CD1c-positive myeloid dendritic cell (primary cell): ENCODE measurements around the gene RBM5.

Source experiments
- DNase-seq: peaks from one replicate; pipeline ENCODE4 v3.0.0-alpha.2; 2016; ENCODE audit errors: extremely low spot score

The RBM5 gene

DNA sequence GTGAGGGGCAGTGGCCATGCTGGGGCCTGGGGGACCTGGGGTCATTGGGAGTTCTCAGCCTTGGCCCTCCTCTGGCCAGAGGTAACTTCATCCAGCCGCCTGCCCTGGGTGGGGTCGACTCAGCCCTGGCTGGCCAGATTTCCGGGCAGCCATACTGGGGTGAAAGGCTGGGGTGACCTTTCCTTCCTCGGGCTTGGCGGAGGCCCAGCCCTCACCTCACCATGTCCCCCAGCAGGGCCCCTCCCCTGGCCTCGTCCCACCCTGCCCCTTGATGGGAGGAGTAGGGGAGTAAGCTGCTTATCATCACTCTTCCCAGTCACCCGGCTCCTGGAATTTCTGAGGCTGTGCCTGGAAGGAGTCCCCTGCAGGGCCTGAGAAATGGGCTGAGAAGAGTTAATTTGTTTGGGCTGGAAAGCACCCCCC is 71.9 kb downstream of the RBM5 start:
- DNase-seq, result no peak

DNA sequence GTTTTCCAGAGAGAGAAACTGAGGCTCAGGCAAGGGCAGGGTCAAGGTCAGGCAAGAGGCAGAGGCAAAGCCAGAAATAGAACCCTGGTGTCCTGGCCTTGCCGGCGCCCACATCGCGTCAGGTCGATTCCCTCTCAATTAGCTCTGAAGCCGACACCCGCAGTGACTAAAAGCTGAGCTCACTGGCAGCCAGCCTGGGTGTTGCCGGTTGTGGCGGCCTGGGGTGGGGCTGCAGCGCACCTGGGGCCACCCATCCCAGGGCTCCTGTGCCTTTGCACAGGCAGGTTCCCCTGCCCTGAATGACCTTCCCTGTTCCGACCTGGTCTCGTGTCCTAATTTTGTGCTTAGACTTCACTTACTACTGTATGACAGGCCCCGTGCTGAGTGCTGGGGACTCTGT is 72.6 kb downstream of the RBM5 start:
- no peak for DNase-seq

DNA sequence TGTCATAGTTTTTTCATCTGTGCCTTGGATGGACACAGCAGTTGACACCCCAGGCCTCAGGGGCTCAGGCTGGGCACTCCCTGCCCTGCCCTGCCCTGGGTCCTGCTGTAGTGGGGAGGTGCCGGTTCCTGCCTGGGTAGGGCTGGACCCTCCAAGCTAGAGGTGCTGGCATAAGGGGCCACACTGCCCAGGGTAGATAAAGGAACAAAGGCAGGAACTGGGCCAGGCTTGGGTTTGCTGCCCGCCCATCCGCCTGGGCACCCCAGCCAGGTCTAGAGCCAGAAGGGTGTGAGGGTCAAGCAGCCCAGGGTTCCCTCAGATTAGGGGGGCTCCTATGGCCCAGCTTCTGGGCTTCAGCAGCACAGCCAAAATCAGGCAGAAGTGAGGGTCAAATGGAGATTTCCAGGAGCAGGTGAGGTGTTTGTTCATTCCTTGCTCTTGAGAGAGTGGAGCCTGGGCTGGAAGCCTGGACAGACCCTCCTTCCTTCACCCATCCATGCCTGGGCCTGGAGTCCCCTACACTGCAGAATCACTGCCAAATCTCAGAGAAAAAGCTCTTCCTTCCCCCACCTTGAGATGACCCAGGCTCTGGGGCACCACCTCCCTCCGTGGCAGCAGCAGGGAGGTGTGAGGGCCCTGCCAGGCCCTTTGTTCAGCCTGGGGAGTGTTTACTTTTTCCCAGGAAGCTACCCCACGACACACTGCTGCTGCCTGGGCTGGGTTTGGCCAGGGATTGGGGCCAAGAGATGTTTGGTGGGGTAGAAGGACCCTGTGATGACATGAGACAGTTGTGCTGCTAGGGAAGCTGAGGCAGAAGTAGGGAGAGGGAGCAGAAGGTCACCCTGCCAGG is 73.5 kb downstream of the RBM5 start:
- no peak for DNase-seq

DNA sequence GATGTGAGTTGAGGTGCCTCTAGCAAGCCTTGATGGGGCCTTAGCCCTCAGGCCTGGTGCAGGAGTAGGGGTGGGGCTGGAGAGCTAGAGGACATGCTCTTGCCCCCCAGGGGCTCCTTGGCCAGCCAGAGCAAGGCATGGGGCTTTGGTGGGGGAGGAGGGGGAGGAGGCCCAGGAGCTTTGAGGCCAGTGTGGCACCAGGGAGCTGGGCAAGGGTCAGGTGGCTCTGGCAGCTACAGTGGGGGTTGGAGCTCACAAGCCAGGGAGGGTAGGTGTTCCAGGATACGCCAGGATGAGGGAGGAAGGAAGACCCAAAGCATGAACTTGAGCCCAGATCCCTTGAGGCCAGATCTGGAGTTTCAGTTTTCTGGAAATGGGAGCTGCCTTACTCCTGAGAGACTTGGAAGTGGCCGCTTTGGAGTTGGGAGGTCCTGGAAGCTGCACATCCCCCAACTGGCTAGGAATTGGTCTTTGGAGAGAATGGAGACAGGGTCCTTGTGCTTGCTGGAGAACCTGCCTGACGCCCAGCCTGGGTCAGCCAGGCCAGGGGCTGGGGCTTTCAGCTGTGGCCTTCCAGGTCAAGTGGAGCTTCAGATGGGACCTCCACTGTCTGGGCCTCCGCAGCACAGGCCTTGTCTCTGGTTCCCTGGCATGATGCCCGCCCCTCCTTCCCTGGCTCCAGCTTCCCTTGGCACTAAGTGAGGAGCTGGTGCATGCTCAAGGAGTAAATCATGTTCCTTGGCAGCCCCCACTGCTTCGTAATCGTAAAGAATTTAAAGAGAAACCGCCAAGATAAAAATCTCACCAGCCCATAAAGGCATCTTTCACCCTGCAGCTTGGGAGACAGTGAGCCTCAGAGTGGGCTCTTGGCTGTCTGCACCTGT is 75.1 kb downstream of the RBM5 start:
- DNase-seq, result no peak

DNA sequence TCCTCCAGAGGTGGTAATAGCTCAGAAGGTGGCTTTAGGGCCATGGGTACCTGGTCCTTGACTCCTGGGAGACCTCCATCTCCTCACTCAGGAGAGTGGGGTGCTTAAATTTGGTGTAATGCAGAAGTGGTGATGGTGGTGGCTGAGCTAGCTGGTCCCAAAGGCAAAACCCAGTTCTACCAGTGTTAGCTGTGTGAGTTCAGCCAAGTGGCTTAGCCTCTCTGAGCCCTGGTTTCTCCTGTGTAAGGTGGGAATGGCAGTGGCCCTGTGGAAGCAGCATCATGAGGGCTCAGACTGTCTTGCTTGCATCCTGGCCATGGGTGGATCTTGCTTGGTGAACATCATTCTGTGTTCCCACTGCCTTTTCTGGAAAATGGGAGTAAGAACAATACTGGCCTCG is 75.8 kb downstream of the RBM5 start:
- no peak for DNase-seq

DNA sequence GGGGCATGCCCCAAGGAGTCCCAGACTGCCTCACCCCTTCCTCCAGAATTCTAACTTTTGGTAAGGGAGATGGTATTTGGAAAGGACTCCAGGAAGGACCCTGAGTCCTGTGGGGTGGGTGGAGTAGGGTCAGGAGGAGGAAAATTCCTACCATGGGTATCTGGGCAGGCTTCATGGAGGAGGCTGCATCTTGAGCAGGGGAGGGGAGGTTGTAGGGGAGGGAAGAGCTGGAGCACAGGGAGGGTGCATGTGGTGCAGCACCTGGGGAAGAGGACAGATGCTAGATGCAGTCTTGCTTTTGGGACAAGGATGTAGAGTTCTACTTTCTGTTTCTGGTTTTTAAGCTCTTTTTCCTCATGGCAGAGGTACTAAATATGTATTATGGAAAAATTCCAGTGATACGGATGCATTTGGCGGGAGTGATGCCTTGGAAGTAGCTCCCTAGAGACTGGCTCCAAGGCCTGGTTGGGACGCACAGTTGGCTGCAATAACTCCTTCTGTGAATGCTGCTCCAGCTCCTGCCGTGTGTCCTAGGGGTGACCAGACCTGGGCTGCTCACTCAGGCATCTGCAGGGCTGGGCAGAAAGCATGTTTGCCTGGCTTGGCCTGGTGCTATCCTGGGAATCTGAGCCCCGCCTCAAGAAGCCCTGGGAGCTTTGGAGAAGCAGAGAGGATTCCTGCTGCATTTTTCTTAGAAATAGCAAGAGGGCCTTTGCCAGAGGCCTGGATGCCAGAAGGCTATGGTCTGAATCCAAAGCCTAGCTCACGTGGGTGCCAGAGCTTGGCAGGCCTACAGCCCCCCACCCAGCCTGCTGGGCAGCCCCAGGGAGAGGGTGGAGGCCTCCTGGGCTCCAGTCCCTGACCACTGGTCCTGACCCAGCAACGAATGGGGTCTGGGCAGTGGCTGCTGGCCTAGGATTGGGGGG is 76.5 kb downstream of the RBM5 start:
- DNase-seq, result no peak

DNA sequence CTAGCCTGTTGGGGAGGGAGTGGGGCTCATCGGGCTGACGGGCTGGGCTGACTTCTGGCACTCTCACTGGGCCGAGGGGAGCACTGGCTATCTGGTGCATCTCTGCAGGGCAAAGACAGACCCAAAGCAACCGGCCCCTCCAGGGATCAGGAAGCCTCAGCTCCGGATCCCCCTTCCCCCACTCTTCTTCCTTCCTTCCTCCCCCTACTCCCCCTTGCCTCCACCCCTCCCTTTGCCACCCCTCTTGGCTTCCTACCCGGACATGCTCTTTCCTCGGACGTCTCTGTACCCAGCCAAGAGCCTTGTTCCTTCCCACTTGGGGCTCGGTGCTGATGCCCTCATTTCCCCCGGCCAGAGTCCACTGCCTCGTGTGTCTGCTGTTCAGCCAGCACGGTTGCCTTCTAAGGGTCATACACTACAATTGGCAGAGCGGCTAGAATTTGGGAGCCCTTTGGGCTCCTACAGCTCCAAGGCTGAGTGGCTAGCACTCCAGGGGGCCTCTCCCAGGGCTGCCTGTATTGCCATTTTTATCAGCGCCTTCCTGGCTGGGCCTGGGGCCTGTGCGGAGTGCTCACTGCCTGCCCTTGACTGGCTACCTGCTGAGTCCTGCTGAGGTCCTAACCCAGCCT is 77.3 kb downstream of the RBM5 start:
- DNase-seq, result no peak

DNA sequence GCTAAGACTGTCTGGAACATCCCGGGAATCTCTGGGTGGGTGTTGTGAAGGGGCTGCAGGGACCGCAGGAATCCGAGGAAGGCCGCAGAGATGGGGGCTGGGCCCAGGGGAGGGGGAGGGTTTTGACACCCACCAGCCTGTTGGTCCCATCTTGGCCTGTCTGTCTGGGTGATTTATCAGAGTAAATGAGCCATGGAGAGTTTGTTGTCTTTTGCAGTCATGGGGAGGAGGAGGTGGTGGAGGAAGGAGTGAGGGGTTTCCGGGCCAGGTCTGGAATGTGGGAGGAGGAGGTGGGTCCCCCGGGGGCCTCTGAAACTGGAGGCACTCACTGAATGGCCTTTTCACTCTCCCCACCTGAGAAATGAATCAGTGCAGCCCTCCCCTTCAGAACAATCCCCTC is 77.9 kb downstream of the RBM5 start:
- no peak for DNase-seq

DNA sequence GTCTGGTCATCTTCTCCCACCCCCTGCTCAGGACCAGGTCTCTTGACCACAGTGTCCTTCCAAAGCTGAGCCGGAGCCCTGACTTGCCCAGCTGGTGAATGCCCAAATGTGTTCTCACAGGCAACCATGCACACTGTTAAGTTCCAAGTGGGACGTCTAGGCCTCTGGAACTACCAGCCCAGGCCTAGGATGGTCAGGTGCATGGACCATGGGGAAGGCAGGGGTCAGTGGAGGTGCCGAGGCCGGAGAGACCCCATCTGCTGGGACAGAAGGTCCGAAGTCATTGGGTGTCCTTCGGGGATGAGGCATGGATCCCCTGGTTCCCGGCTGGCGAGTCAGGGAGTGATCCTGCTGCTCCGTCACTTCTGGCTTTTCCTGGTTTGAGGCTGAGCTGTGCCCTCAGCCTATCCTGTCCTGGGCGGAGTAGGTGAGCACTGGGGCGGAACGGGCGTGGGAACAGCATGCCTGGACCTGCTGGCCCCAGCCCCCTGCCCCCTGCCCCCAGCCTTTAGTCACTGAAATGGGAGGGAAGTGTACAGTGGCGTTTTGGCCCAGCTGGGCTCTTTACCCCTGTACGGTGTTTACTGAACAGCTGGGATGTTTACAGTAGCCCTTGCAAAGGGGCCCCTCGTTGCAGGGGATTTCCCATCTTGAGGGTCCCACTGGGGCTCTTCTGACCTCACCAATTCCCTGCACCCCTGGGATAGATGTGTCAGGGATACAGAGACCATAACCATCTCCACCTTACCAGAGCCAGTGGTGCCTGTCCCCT is 78.5 kb downstream of the RBM5 start:
- DNase-seq, result no peak

DNA sequence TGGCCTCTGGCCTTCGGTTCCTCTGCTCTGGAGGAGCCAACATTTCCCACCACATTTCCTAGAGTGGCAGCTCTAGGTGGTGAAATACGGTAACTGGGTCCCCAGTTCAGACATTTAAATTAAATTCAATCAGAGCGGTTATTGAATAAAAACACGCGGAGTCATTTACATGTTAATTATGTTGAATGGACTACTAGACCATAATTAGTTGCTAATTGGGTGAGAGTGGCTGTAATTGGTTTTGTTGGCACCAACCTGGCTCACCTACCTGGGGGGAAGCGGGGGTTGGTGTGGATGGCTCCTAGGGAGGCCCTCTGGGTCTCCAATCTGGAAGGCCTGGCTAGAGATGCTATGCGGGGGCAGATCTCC is 79.1 kb downstream of the RBM5 start:
- DNase-seq, result no peak

DNA sequence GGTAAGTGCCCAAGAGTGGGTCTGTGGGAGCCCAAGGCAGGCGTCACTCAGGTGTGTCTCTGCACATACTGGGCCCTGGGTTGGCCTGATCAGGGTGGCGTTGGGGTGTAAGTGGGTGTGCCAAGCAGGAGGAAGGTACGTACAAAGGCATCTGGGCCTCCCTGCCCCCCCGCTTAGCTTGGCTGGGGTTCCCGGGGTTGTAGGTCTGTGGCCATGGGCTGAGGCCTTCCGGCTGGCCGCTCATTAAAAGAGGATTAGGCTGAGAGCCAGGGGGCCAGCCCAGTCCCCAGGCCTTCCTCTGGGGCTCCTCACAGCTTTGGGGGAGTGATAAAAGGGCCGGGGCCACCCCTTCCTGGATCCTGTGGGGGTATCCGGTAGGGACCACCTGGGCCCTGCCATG is 79.7 kb downstream of the RBM5 start:
- DNase-seq, result no peak
